DND-41 (cell line): ENCODE results near the gene ZMYND10.

Experiments used
- CTCF ChIP-seq: IDR thresholded peaks from 2 replicates; pipeline ENCODE4 v1.5.1; 2012; ENCODE audit warnings: borderline replicate concordance, low read length, moderate library complexity, mild to moderate bottlenecking; ENCODE audit not compliant: poor library complexity, severe bottlenecking; ENCODE audit errors: extremely low read depth
- EZH2 ChIP-seq: IDR thresholded peaks from 3 replicates; pipeline ENCODE4 v1.6.1; 2012; ENCODE audit warnings: borderline replicate concordance, low read depth, mild to moderate bottlenecking, moderate library complexity, low read length, inconsistent platforms; ENCODE audit not compliant: severe bottlenecking

- no peak for TF ChIP-seq EZH2
- TF ChIP-seq CTCF = no peak
These were observed 40.9 kb downstream of the ZMYND10 start for GRCh38 chr3:50304601-50305000.
